Measurements from ENCODE around the gene NOSIP.

The NOSIP gene

DNA sequence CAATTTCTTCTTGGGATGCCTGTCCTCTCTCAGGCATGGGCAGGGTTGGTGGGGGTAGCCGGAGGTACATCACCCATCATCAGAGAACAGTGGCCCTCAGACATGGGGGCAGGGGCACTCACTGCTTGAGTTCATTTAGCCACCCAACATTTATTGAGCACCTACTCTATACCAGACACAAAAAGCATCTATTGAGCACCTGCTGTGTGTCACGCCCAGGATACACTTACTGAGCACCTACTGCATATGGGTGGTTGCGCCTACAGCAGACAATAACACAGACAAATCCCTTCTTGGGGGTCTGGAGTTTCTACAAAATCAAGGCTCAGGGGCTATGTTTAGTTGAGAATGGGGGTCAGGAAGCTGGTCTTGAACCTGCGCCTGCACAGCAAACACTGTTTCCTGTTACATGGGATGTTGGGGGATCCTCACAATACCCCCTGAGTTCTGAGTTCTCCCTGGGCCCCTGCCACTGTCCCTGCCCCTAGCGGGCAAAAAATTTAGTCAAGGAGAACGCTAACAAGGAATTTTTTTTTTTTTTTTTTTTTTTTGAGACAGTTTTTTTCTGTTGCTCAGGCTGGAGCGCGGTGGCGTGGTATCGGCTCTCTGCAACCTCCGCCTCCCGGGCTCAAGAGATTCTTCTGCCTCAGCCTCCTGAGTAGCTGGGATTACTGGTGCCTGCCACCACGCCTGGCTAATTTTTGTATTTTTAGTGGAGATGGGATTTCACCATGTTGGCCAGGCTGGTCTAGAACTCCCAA lies 41.0 kb downstream of the NOSIP start:
- H3K9me2 ChIP-seq (ENCODE audit: low read depth, low read length), result no peaks in the 10 kb centered on the region
- no peaks in the 10 kb centered on the region for H3F3A ChIP-seq (ENCODE audit: insufficient read depth, low read length)
- peaks cover 13% of the 10 kb centered on the region for H3K4me1 ChIP-seq (ENCODE audit: insufficient read depth, low read length, severe bottlenecking)
- H3K36me3 ChIP-seq (ENCODE audit: insufficient read depth, low read length), result no peaks in the 10 kb centered on the region
- H3K4me3 ChIP-seq (ENCODE audit: low read depth, low read length, poor library complexity, severe bottlenecking), result no peak overlapping the region
- H3K9ac ChIP-seq (ENCODE audit: low read length), result no peak overlapping the region
- no peak overlapping the region for H3K4me2 ChIP-seq (ENCODE audit: low read length)
- TF ChIP-seq, protein P1, sequence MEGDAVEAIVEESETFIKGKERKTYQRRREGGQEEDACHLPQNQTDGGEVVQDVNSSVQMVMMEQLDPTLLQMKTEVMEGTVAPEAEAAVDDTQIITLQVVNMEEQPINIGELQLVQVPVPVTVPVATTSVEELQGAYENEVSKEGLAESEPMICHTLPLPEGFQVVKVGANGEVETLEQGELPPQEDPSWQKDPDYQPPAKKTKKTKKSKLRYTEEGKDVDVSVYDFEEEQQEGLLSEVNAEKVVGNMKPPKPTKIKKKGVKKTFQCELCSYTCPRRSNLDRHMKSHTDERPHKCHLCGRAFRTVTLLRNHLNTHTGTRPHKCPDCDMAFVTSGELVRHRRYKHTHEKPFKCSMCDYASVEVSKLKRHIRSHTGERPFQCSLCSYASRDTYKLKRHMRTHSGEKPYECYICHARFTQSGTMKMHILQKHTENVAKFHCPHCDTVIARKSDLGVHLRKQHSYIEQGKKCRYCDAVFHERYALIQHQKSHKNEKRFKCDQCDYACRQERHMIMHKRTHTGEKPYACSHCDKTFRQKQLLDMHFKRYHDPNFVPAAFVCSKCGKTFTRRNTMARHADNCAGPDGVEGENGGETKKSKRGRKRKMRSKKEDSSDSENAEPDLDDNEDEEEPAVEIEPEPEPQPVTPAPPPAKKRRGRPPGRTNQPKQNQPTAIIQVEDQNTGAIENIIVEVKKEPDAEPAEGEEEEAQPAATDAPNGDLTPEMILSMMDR (IDR thresholded peaks at IDR 0.05; ENCODE audit: low read length), result no peak
- TF ChIP-seq EZH2 (IDR thresholded peaks at IDR 0.05; ENCODE audit: borderline replicate concordance, low read length), result no peak
- no peak overlapping the region for H2AFZ ChIP-seq (ENCODE audit: low read length)
- no peaks in the 10 kb centered on the region for H3K27me3 ChIP-seq (ENCODE audit: insufficient read depth, low read length)
- H4K20me1 ChIP-seq (ENCODE audit: insufficient read depth, low read length), result no peaks in the 10 kb centered on the region
- H3K27ac ChIP-seq (ENCODE audit: low read depth, low read length, poor library complexity, severe bottlenecking), result no peak overlapping the region
- H3K79me2 ChIP-seq (ENCODE audit: insufficient read depth, low read length), result no peaks in the 10 kb centered on the region
- no peaks in the 10 kb centered on the region for H3K9me3 ChIP-seq (ENCODE audit: low read length)

DNA sequence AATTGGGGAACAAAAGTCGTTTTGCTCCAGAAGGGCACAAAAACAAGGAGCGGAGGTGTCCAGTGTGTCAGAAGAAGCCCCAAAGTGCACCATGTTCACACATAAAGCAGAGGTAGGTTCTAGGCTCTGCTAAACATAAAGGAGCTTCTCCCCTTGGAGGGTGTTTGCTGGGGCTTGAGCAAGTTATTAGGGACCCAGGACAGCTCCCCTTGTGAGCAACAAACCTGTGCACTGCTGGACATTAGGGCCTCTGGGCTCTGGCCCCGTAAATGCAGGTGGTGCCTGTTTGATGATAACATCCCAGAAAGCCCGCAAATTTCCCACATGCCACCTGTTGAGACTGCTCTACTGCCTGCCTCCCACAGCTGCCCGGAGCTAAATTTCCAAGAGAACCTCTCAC lies 41.7 kb downstream of the NOSIP start:
- H3K4me1 ChIP-seq (ENCODE audit: insufficient read depth, low read length, severe bottlenecking), result peaks cover 17% of the 10 kb centered on the region
- H3K4me3 ChIP-seq (ENCODE audit: low read depth, low read length, poor library complexity, severe bottlenecking), result no peak overlapping the region
- no peak for TF ChIP-seq EZH2 (IDR thresholded peaks at IDR 0.05; ENCODE audit: borderline replicate concordance, low read length)
- TF ChIP-seq, protein P1 (IDR thresholded peaks at IDR 0.05; ENCODE audit: low read length), result no peak
- no peaks in the 10 kb centered on the region for H3K79me2 ChIP-seq (ENCODE audit: insufficient read depth, low read length)
- no peaks in the 10 kb centered on the region for H3K9me3 ChIP-seq (ENCODE audit: low read length)
- no peak overlapping the region for H3K9ac ChIP-seq (ENCODE audit: low read length)
- H2AFZ ChIP-seq (ENCODE audit: low read length), result no peak overlapping the region
- H3K27me3 ChIP-seq (ENCODE audit: insufficient read depth, low read length), result no peaks in the 10 kb centered on the region
- no peak overlapping the region for H3K27ac ChIP-seq (ENCODE audit: low read depth, low read length, poor library complexity, severe bottlenecking)
- H3K4me2 ChIP-seq (ENCODE audit: low read length), result no peak overlapping the region
- H3K36me3 ChIP-seq (ENCODE audit: insufficient read depth, low read length), result no peaks in the 10 kb centered on the region
- H4K20me1 ChIP-seq (ENCODE audit: insufficient read depth, low read length), result no peaks in the 10 kb centered on the region
- no peaks in the 10 kb centered on the region for H3K9me2 ChIP-seq (ENCODE audit: low read depth, low read length)
- no peaks in the 10 kb centered on the region for H3F3A ChIP-seq (ENCODE audit: insufficient read depth, low read length)

DNA sequence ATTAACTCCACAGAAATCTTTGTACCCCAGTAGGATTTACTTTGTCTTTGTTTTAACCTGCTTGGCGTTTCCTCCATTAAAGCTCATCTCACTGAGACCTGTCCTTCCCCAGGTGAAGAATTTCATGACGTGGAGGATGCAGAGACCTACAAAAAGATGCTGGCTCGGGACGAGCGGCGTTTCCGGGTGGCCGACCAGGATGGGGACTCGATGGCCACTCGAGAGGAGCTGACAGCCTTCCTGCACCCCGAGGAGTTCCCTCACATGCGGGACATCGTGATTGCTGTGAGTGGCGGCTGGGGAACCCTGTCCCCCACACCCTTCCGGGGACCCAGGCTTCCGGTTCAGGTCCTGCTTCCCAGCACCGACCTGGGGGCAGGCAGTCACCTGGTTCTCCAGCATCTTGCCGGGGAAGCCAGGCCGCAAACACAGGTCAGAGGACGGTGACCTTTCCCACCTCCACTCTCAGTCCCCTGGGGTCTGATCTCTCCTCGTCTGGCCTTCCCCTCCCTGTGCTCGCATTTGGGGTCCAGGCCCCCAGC lies 43.4 kb downstream of the NOSIP start:
- no peak overlapping the region for H3K4me2 ChIP-seq (ENCODE audit: low read length)
- peaks cover 24% of the 10 kb centered on the region for H3K4me1 ChIP-seq (ENCODE audit: insufficient read depth, low read length, severe bottlenecking)
- no peaks in the 10 kb centered on the region for H3K9me2 ChIP-seq (ENCODE audit: low read depth, low read length)
- no peaks in the 10 kb centered on the region for H3K27me3 ChIP-seq (ENCODE audit: insufficient read depth, low read length)
- no peaks in the 10 kb centered on the region for H3K79me2 ChIP-seq (ENCODE audit: insufficient read depth, low read length)
- no peaks in the 10 kb centered on the region for H3K9me3 ChIP-seq (ENCODE audit: low read length)
- no peaks in the 10 kb centered on the region for H3K36me3 ChIP-seq (ENCODE audit: insufficient read depth, low read length)
- no peak for TF ChIP-seq EZH2 (IDR thresholded peaks at IDR 0.05; ENCODE audit: borderline replicate concordance, low read length)
- TF ChIP-seq, protein P1 (IDR thresholded peaks at IDR 0.05; ENCODE audit: low read length), result no peak
- H4K20me1 ChIP-seq (ENCODE audit: insufficient read depth, low read length), result no peaks in the 10 kb centered on the region
- H3K27ac ChIP-seq (ENCODE audit: low read depth, low read length, poor library complexity, severe bottlenecking), result no peak overlapping the region
- H3K4me3 ChIP-seq (ENCODE audit: low read depth, low read length, poor library complexity, severe bottlenecking), result no peak overlapping the region
- H3K9ac ChIP-seq (ENCODE audit: low read length), result no peak overlapping the region
- no peaks in the 10 kb centered on the region for H3F3A ChIP-seq (ENCODE audit: insufficient read depth, low read length)
- no peak overlapping the region for H2AFZ ChIP-seq (ENCODE audit: low read length)

All from OCI-LY1 (cell line).